PC-9 (cell line): ENCODE data around the gene CSNK1G2. TPM values are rescaled to one million over a fixed set of nuclear protein-coding genes. Genes with fewer than 3 reads are reported as not detected.

Experiments used
- BruUV-seq: library from RNA; stranded (reverse); fragments of 400-500 nt; replicated peaks from 2 replicates; lab custom pipeline; 2021; lab: Mats Ljungman, UMichigan
- CTCF ChIA-PET: fragments of 300-600 bp; sonication (Branson Sonifier 250); formaldehyde crosslinking; loops from one replicate; lab custom pipeline; 2022; ENCODE audit warnings: antibody characterized with exemption; lab: Charles Lee
- POLR2A ChIA-PET: fragments of 300-600 bp; sonication (Branson Sonifier 250); formaldehyde crosslinking; loops from one replicate; lab custom pipeline; 2022; ENCODE audit warnings: antibody characterized with exemption; ENCODE audit not compliant: unreplicated experiment; lab: Charles Lee
- DNase-seq, 2 experiments: peaks; one replicate each; pipeline versions ENCODE4 v3.0.0 to v3.0.0-alpha.2; 2015 to 2022; ENCODE audit warnings: mixed read lengths in 1 of 2
- H2AFZ ChIP-seq: fragments of 200-600 bp; sonication (generic); 2 replicates; pipeline ENCODE4 v1.8.1; 2017; ENCODE audit warnings: antibody characterized with exemption
- H3F3A ChIP-seq: fragments of 200-600 bp; sonication (generic); 2 replicates; pipeline ENCODE4 v1.8.1; 2017; ENCODE audit warnings: antibody characterized with exemption, mild to moderate bottlenecking, low read depth; ENCODE audit not compliant: insufficient read depth
- H3K27ac ChIP-seq: fragments of 200-600 bp; sonication (generic); 2 replicates; pipeline ENCODE4 v1.6.1; 2016; ENCODE audit warnings: mixed run types
- H3K27me3 ChIP-seq: fragments of 200-600 bp; sonication (generic); 2 replicates; pipeline ENCODE4 v1.6.1; 2016; ENCODE audit warnings: low read depth, mixed run types; ENCODE audit not compliant: insufficient read depth
- H3K36me3 ChIP-seq: fragments of 200-600 bp; sonication (generic); 2 replicates; pipeline ENCODE4 v1.6.1; 2016; ENCODE audit warnings: low read depth, mixed run types
- H3K4me1 ChIP-seq: fragments of 200-600 bp; sonication (generic); replicated peaks from 2 replicates; pipeline ENCODE4 v1.6.1; 2016; ENCODE audit warnings: mixed run types; ENCODE audit not compliant: insufficient read depth
- H3K4me2 ChIP-seq: fragments of 200-600 bp; sonication (generic); 2 replicates; pipeline ENCODE4 v1.6.1; 2017; ENCODE audit warnings: mixed run types
- H3K4me3 ChIP-seq: fragments of 200-600 bp; sonication (generic); 2 replicates; pipeline ENCODE4 v1.6.1; 2016; ENCODE audit warnings: mixed run types
- H3K79me2 ChIP-seq: fragments of 200-600 bp; sonication (generic); 2 replicates; pipeline ENCODE4 v1.6.1; 2017; ENCODE audit warnings: low read depth, mixed run types
- H3K9me2 ChIP-seq: fragments of 200-600 bp; sonication (generic); 2 replicates; pipeline ENCODE4 v1.8.1; 2017; ENCODE audit warnings: mild to moderate bottlenecking; ENCODE audit not compliant: insufficient read depth
- H3K9me3 ChIP-seq: fragments of 200-600 bp; sonication (generic); 2 replicates; pipeline ENCODE4 v1.8.1; 2016; ENCODE audit warnings: low read depth; ENCODE audit not compliant: insufficient read depth
- H4K20me1 ChIP-seq: fragments of 200-600 bp; sonication (generic); 2 replicates; pipeline ENCODE4 v1.8.1; 2017; ENCODE audit not compliant: insufficient read depth
- EZH2 ChIP-seq: fragments of 200-600 bp; sonication (generic); IDR thresholded peaks from 2 replicates; pipeline ENCODE4 v1.8.0; 2017; ENCODE audit warnings: antibody characterized with exemption, low read depth
- intact Hi-C: fragments of 100-400 bp; cut with micrococcal nuclease; formaldehyde crosslinking; loops from one replicate; pipeline ENCODE4 v1.10.0; 2022; ENCODE audit not compliant: unreplicated experiment
- total RNA-seq: library from RNA; stranded (reverse); gene quantifications from 2 replicates; pipeline ENCODE4 v1.2.3, GENCODE V29; 2021
- TF ChIP-seq, protein P1 (sequence below): fragments of 200-600 bp; sonication (generic); conservative IDR thresholded peaks from 2 replicates; pipeline ENCODE4 v1.6.1; 2017; ENCODE audit warnings: mixed run types, antibody characterized with exemption, mild to moderate bottlenecking, moderate library complexity

Gene CSNK1G2
- total RNA-seq, 1 experiment from 2014 or later, result 58.2 TPM

DNA sequence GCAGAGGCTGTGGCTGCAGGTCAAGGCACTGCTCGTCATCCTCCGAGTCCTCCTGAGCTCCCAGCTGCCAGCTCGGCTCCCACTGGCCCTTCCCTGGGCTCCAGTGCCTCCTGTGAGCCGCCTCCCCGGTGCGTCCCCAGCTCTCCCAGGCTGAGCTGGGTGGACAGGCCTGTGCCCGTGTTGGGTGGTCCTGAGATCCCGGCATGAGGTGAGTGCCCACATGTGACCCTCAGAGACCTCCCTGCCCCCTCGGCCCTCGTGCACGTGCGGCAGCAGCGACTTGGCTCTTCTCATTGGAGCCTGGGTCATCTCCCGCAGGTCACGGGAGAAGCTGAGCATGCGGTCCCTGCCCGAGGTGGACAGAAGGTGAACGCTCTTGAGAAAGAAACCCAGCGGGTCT is 20.3 kb upstream of the CSNK1G2 start:
- TF ChIP-seq, protein P1, sequence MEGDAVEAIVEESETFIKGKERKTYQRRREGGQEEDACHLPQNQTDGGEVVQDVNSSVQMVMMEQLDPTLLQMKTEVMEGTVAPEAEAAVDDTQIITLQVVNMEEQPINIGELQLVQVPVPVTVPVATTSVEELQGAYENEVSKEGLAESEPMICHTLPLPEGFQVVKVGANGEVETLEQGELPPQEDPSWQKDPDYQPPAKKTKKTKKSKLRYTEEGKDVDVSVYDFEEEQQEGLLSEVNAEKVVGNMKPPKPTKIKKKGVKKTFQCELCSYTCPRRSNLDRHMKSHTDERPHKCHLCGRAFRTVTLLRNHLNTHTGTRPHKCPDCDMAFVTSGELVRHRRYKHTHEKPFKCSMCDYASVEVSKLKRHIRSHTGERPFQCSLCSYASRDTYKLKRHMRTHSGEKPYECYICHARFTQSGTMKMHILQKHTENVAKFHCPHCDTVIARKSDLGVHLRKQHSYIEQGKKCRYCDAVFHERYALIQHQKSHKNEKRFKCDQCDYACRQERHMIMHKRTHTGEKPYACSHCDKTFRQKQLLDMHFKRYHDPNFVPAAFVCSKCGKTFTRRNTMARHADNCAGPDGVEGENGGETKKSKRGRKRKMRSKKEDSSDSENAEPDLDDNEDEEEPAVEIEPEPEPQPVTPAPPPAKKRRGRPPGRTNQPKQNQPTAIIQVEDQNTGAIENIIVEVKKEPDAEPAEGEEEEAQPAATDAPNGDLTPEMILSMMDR, result no peak
- TF ChIP-seq EZH2, result no peak
- no peak overlapping the region for H3K27ac ChIP-seq
- H3K4me3 ChIP-seq, result no peak overlapping the region
- no TSS peak for BruUV-seq
- intact Hi-C loops, result loop anchor here (10.0 kb wide), 1 partner anchor 694 kb away; no protein-coding TSS in a partner anchor
- H2AFZ ChIP-seq, result no peak overlapping the region
- H3K79me2 ChIP-seq, result no peaks in the 10 kb centered on the region
- no peaks in the 10 kb centered on the region for H3K9me2 ChIP-seq
- H3K4me2 ChIP-seq, result no peak overlapping the region
- ChIA-PET CTCF (no interaction called here), POLR2A (no interaction called here)
- H3K9me3 ChIP-seq, result no peaks in the 10 kb centered on the region
- no peaks in the 10 kb centered on the region for H3K4me1 ChIP-seq
- H3F3A ChIP-seq, result no peaks in the 10 kb centered on the region
- no peaks in the 10 kb centered on the region for H3K36me3 ChIP-seq
- DNase-seq, result no peak
- no peaks in the 10 kb centered on the region for H4K20me1 ChIP-seq
- no peaks in the 10 kb centered on the region for H3K27me3 ChIP-seq

- H3K4me1 ChIP-seq, result no peaks in the 10 kb centered on the region
- H3K9me3 ChIP-seq, result no peaks in the 10 kb centered on the region
- H3K9me2 ChIP-seq, result no peaks in the 10 kb centered on the region
- H4K20me1 ChIP-seq, result no peaks in the 10 kb centered on the region
- POLR2A ChIA-PET, result no interaction called here
- no TSS peak for BruUV-seq
- H3K4me3 ChIP-seq, result no peak overlapping the region
- no peak overlapping the region for H2AFZ ChIP-seq
- DNase-seq, result no peak
- no peaks in the 10 kb centered on the region; the same call in 1 of the 2 replicates for H3F3A ChIP-seq
- no peak overlapping the region for H3K4me2 ChIP-seq
- H3K27ac ChIP-seq, result no peak overlapping the region
- intact Hi-C loops, result loop anchor here (10.0 kb wide), 1 partner anchor 693 kb away; no protein-coding TSS in a partner anchor
- H3K79me2 ChIP-seq, result no peaks in the 10 kb centered on the region
- no peaks in the 10 kb centered on the region for H3K36me3 ChIP-seq
- CTCF ChIA-PET, result no interaction called here
- no peak for TF ChIP-seq EZH2
- TF ChIP-seq, protein P1, result no peak
- no peaks in the 10 kb centered on the region for H3K27me3 ChIP-seq
Measured at GRCh38 chr19:1921326-1921725, 19.6 kb upstream of the CSNK1G2 start.

- no peak for DNase-seq
- Histone ChIP-seq H3F3A (no peaks in the 10 kb centered on the region; the same call in 1 of the 2 replicates), H3K36me3 (no peaks in the 10 kb centered on the region), H2AFZ (no peak overlapping the region), H4K20me1 (no peaks in the 10 kb centered on the region), H3K4me3 (no peak overlapping the region), H3K4me2 (no peak overlapping the region), H3K27ac (no peak overlapping the region), H3K9me3 (no peaks in the 10 kb centered on the region), H3K27me3 (no peaks in the 10 kb centered on the region), H3K4me1 (no peaks in the 10 kb centered on the region), H3K79me2 (no peaks in the 10 kb centered on the region), H3K9me2 (no peaks in the 10 kb centered on the region)
- no TSS peak for BruUV-seq
- TF ChIP-seq EZH2, result no peak
- TF ChIP-seq, protein P1, result no peak
- POLR2A ChIA-PET, result no interaction called here
- CTCF ChIA-PET, result no interaction called here
- intact Hi-C loops, result loop anchor here (10.0 kb wide), 1 partner anchor 693 kb away; no protein-coding TSS in a partner anchor
Measured at GRCh38 chr19:1921825-1922224, 19.1 kb upstream of the CSNK1G2 start.
